Measurements from ENCODE around the gene SMCO4. TPM values are rescaled to one million over a fixed set of nuclear protein-coding genes. Genes with fewer than 3 reads are reported as not detected.
"Not testable (repeated sequence)": the region's sequence is repeated elsewhere in the genome, so short reads cannot be mapped to it uniquely, and the experiment has no call there.

The SMCO4 gene
- polyA plus RNA-seq, 1 donor = 9.2 TPM

- DNase-seq (ENCODE audit: low read depth) = no peak
These were observed 65.4 kb downstream of the SMCO4 start for GRCh38 chr11:93477684-93478234.

GRCh38 chr11:93476796-93477195, 66.4 kb downstream of the SMCO4 start:
- no peak for DNase-seq (ENCODE audit: low read depth)

- no peak for DNase-seq (ENCODE audit: low read depth)
These were observed 69.1 kb downstream of the SMCO4 start for GRCh38 chr11:93474123-93474522.

- DNase-seq (ENCODE audit: low read depth) = no peak
These were observed 74.9 kb downstream of the SMCO4 start for GRCh38 chr11:93468290-93468689.

GRCh38 chr11:93467054-93467453, 76.1 kb downstream of the SMCO4 start:
- DNase-seq (ENCODE audit: low read depth) = no peak

- no peak for DNase-seq (ENCODE audit: low read depth)
These were observed 78.2 kb downstream of the SMCO4 start for GRCh38 chr11:93464927-93465540.

GRCh38 chr11:93463666-93464065, 79.5 kb downstream of the SMCO4 start:
- DNase-seq (ENCODE audit: low read depth) = not testable (repeated sequence)

GRCh38 chr11:93458286-93458685, 84.9 kb downstream of the SMCO4 start:
- no peak for DNase-seq (ENCODE audit: low read depth)

GRCh38 chr11:93444617-93445073, 98.5 kb downstream of the SMCO4 start:
- no peak for DNase-seq (ENCODE audit: low read depth)

- not testable (repeated sequence) for DNase-seq (ENCODE audit: low read depth)
These were observed 100.0 kb downstream of the SMCO4 start for GRCh38 chr11:93443232-93443631.

- no peak for DNase-seq (ENCODE audit: low read depth)
These were observed 110.9 kb downstream of the SMCO4 start for GRCh38 chr11:93432247-93432646.

Other genes starting within 250 kb of the SMCO4 start
- gene DEUP1, start 212.6 kb downstream of the SMCO4 start, polyA plus RNA-seq (ENCODE audit: insufficient read length) = not detected
- gene CEP295, start 118.3 kb upstream of the SMCO4 start, polyA plus RNA-seq (ENCODE audit: insufficient read length) = 11.2 TPM
- 110 TPM for gene TAF1D, start 198.1 kb upstream of the SMCO4 start, polyA plus RNA-seq (ENCODE audit: insufficient read length)
- gene C11orf54, start 198.3 kb upstream of the SMCO4 start, polyA plus RNA-seq (ENCODE audit: insufficient read length) = 38.4 TPM
- gene MED17, start 240.9 kb upstream of the SMCO4 start, polyA plus RNA-seq (ENCODE audit: insufficient read length) = 19.8 TPM